ENCODE results near the gene CCDC158. TPM values are rescaled to one million over a fixed set of nuclear protein-coding genes. Genes with fewer than 3 reads are reported as not detected.

The CCDC158 gene
- total RNA-seq, 2 experiments from 2014 or later, result not detected

DNA sequence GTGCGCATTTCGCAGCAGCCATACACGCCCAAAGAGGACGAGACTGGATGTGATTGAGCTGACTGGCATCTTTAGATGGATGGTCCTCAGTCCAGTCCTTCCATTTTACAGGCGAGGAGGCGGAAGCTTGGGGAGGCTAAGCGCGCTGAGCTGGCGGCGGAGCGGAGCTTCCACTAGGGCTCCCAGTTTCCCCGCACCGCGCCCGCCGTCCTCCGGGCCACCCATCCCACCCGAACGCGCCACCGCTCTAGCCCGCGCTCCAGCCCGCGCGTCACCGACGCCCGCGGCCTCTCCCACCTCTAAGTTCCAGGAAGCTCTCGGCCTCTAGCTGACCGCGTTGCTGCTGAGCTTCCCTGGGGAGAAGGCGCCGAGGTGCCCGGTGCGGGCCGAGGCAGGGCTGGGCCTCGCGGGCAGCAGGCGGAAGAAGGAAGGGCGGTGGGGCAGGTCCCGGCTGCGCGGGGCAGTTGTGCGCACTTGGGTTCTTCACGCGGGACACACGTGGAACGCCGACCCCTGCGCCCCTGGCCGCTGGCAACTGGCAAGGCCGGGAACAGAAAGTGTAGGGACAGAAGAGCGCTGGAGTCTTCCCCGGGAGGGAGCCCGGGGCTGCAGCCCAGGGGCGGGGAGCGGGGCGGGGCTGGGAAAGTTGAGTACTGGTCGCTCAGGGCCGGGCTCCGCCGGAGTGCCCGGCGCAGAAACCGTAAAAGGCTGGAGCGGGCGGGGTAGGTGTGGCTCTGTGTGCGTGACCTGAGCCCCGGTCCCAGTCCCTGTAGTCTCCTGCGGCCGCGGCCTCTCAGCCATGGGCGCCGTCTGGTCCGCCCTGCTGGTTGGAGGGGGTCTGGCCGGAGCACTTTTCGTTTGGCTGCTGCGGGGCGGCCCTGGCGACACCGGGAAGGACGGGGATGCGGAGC, 114.7 kb downstream of the CCDC158 start, which contains the start of gene STBD1:
Gene STBD1 (plus strand): TSS at position 763 of the 911 bp plus-strand sequence. CDS start 37 bp downstream, at position 800.
- ChIA-PET CTCF (interaction anchor here (0.7 to 4.4 kb wide), 9 partner anchors 8 to 198 kb away, joined by 3 to 27 read pairs (median 4); no protein-coding TSS in a partner anchor), POLR2A (interaction anchor here (0.7 kb wide), 1 partner anchor 10 kb away, joined by 3 read pairs; no protein-coding TSS in a partner anchor)
- no peak for TF ChIP-seq CTCF (IDR thresholded peaks at IDR 0.05)
- ATAC-seq, result peak; percentile 19
- Mint-ChIP-seq H3K4me1 (ENCODE audit: low read depth) (peaks cover 30% of the 10 kb centered on the region), H3K27ac (peak within 1 kb of the TSS; percentile 16), H3K9me3 (no peaks in the 10 kb centered on the region), H3K4me3 (peak within 1 kb of the TSS; percentile 71), H3K27me3 (peaks cover 16% of the 10 kb centered on the region), H3K36me3 (ENCODE audit: low read depth) (no peaks in the 10 kb centered on the region)
- intact Hi-C loops (cut with micrococcal nuclease), result no loop called here
- DNase-seq, result peak; percentile 32

GRCh38 chr4:76305033-76305687, 115.8 kb downstream of the CCDC158 start:
- intact Hi-C loops (cut with micrococcal nuclease), result no loop called here
- Mint-ChIP-seq H3K4me1 (ENCODE audit: low read depth) (peaks cover 36% of the 10 kb centered on the region), H3K27ac (peak overlapping the region; percentile 26)

GRCh38 chr4:76302826-76303438, 118.0 kb downstream of the CCDC158 start:
- no peak for TF ChIP-seq CTCF (IDR thresholded peaks at IDR 0.05)

More at GRCh38 chr4:76305033-76305687, 115.8 kb downstream of the CCDC158 start:
- peak; percentile 53 for DNase-seq
- no peaks in the 10 kb centered on the region for H3K36me3 Mint-ChIP-seq (ENCODE audit: low read depth)
- CTCF ChIA-PET, result interaction anchor here (0.7 to 4.4 kb wide), 3 partner anchors 8 to 125 kb away, joined by 4 to 27 read pairs (median 5); no protein-coding TSS in a partner anchor
- POLR2A ChIA-PET, result interaction anchor here (0.7 kb wide), 1 partner anchor 9 kb away, joined by 3 read pairs; no protein-coding TSS in a partner anchor
- no peak for TF ChIP-seq CTCF (IDR thresholded peaks at IDR 0.05)
- H3K27me3 Mint-ChIP-seq, result peaks cover 16% of the 10 kb centered on the region
- peak overlapping the region; percentile 71 for H3K4me3 Mint-ChIP-seq
- H3K9me3 Mint-ChIP-seq, result no peaks in the 10 kb centered on the region
- peak; percentile 50 for ATAC-seq

DNA sequence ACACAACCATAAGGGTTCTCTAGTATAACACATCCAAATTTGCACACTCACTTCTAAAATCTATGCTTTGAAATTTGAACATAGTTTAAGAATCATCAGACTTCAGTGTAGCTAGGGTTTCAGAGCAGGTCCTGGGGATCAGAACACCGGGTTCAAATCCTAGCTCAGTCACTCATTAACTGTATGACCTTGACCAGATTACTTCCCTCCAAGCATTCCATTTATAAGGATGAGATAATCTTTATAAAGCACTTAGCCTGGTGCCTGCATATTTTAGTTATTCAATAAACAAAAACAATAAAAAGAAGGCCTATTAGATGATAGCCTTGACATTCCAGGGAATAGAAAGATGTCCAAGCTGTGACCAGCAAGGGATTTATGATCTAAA, 119.2 kb downstream of the CCDC158 start:
- Mint-ChIP-seq H3K27me3 (peaks cover 12% of the 10 kb centered on the region), H3K4me3 (no peak overlapping the region), H3K36me3 (ENCODE audit: low read depth) (peaks cover 1% of the 10 kb centered on the region), H3K27ac (no peak overlapping the region), H3K4me1 (ENCODE audit: low read depth) (peaks cover 36% of the 10 kb centered on the region), H3K9me3 (peaks cover 11% of the 10 kb centered on the region)
- intact Hi-C loops (cut with micrococcal nuclease), result no loop called here
- ChIA-PET POLR2A (no interaction called here), CTCF (interaction anchor here (1.3 to 2.3 kb wide), 4 partner anchors 11 to 122 kb away, joined by 3 to 14 read pairs (median 8); no protein-coding TSS in a partner anchor)
- TF ChIP-seq CTCF (IDR thresholded peaks at IDR 0.05), result no peak
- DNase-seq, result no peak
- ATAC-seq, result no peak

More at GRCh38 chr4:76302826-76303438, 118.0 kb downstream of the CCDC158 start:
- intact Hi-C loops (cut with micrococcal nuclease), result no loop called here
- Mint-ChIP-seq H3K4me1 (ENCODE audit: low read depth) (peaks cover 36% of the 10 kb centered on the region), H3K4me3 (no peak overlapping the region), H3K36me3 (ENCODE audit: low read depth) (peaks cover 1% of the 10 kb centered on the region), H3K27me3 (peaks cover 12% of the 10 kb centered on the region), H3K27ac (no peak overlapping the region), H3K9me3 (peaks cover 5% of the 10 kb centered on the region)
- ChIA-PET POLR2A (no interaction called here), CTCF (no interaction called here)
- ATAC-seq (no peak), DNase-seq (no peak)

All from activated CD8-positive, alpha-beta T cell treated with anti-CD3 and anti-CD28 coated beads for 36 hours (primary cell).